DND-41 (cell line): ENCODE data around the gene CYBA.

Source experiments
- ATAC-seq: fragments of 200-7000 bp; cut with Tn5 transposase; 3 replicates; pipeline ENCODE4 v1.9.1; 2021; ENCODE audit warnings: low read depth; ENCODE audit not compliant: insufficient read depth
- DNase-seq: peaks from one replicate; pipeline ENCODE4 v3.0.0-alpha.2; 2020
- H2AFZ ChIP-seq: 2 replicates; pipeline ENCODE4 v1.6.0; 2012; ENCODE audit warnings: low read depth, low read length
- H3K27ac ChIP-seq: 2 replicates; pipeline ENCODE4 v1.5.1; 2012; ENCODE audit warnings: low read length, inconsistent platforms
- H3K27me3 ChIP-seq: fragments of 200-600 bp; sonication (generic); 2 replicates; pipeline ENCODE4 v1.6.0; 2012; ENCODE audit warnings: low read length, mild to moderate bottlenecking, inconsistent platforms; ENCODE audit not compliant: insufficient read depth, poor library complexity
- H3K36me3 ChIP-seq: 2 replicates; pipeline ENCODE4 v1.5.1; 2012; ENCODE audit warnings: low read length, inconsistent platforms; ENCODE audit not compliant: insufficient read depth
- H3K4me1 ChIP-seq: 2 replicates; pipeline ENCODE4 v1.5.1; 2012; ENCODE audit warnings: mild to moderate bottlenecking, low read length; ENCODE audit not compliant: insufficient read depth
- H3K4me2 ChIP-seq: 2 replicates; pipeline ENCODE4 v1.6.0; 2012; ENCODE audit warnings: mild to moderate bottlenecking, moderate library complexity, low read length, inconsistent platforms; ENCODE audit not compliant: insufficient read depth
- H3K4me3 ChIP-seq, 2 experiments: fragments of 200-600 bp in 1 of 2; shearing (Covaris generic) in 1 of 2; 2 replicates each; pipeline ENCODE4 v1.5.1; 2012 to 2016; ENCODE audit warnings: inconsistent platforms in 2 of 2, low read length in 2 of 2, mild to moderate bottlenecking in 2 of 2, low read depth in 1 of 2, moderate library complexity in 1 of 2
- H3K79me2 ChIP-seq: 2 replicates; pipeline ENCODE4 v1.6.0; 2012; ENCODE audit warnings: low read length, inconsistent platforms; ENCODE audit not compliant: insufficient read depth
- H3K9ac ChIP-seq: 2 replicates; pipeline ENCODE4 v1.6.0; 2012; ENCODE audit warnings: low read depth, mild to moderate bottlenecking, inconsistent platforms, low read length, moderate library complexity
- H3K9me3 ChIP-seq: 2 replicates; pipeline ENCODE4 v1.5.1; 2012; ENCODE audit warnings: low read length, moderate library complexity, mild to moderate bottlenecking, inconsistent platforms; ENCODE audit not compliant: insufficient read depth, severe bottlenecking
- H4K20me1 ChIP-seq: 2 replicates; pipeline ENCODE4 v1.6.0; 2012; ENCODE audit warnings: low read length; ENCODE audit not compliant: insufficient read depth
- CTCF ChIP-seq: IDR thresholded peaks from 2 replicates; pipeline ENCODE4 v1.5.1; 2012; ENCODE audit warnings: borderline replicate concordance, low read length, moderate library complexity, mild to moderate bottlenecking; ENCODE audit not compliant: poor library complexity, severe bottlenecking; ENCODE audit errors: extremely low read depth
- EZH2 ChIP-seq: IDR thresholded peaks from 3 replicates; pipeline ENCODE4 v1.6.1; 2012; ENCODE audit warnings: borderline replicate concordance, low read depth, mild to moderate bottlenecking, moderate library complexity, low read length, inconsistent platforms; ENCODE audit not compliant: severe bottlenecking

The CYBA gene

GRCh38 chr16:88659160-88659559, 8.3 kb upstream of the CYBA start:
- Histone ChIP-seq H3K36me3 (peaks cover 54% of the 10 kb centered on the region), H3K4me1 (peaks cover 21% of the 10 kb centered on the region), H2AFZ (no peak overlapping the region), H4K20me1 (peaks cover 45% of the 10 kb centered on the region), H3K4me3 (no peak overlapping the region), H3K27ac (no peak overlapping the region), H3K9me3 (no peaks in the 10 kb centered on the region), H3K4me2 (no peak overlapping the region), H3K79me2 (peaks cover 59% of the 10 kb centered on the region), H3K27me3 (no peaks in the 10 kb centered on the region), H3K9ac (no peak overlapping the region)
- ATAC-seq (no peak), DNase-seq (no peak)
- TF ChIP-seq EZH2 (no peak), CTCF (no peak)

GRCh38 chr16:88658714-88659113, 7.9 kb upstream of the CYBA start:
- H3K4me1 ChIP-seq = peaks cover 17% of the 10 kb centered on the region
- H3K27me3 ChIP-seq = no peaks in the 10 kb centered on the region
- TF ChIP-seq CTCF (no peak), EZH2 (no peak)
- no peak overlapping the region for H3K27ac ChIP-seq
- no peak for DNase-seq
- peaks cover 55% of the 10 kb centered on the region for H3K79me2 ChIP-seq
- H3K4me2 ChIP-seq = no peak overlapping the region
- no peak overlapping the region for H2AFZ ChIP-seq
- no peak for ATAC-seq
- no peak overlapping the region for H3K4me3 ChIP-seq
- peaks cover 45% of the 10 kb centered on the region for H4K20me1 ChIP-seq
- no peak overlapping the region for H3K9ac ChIP-seq
- H3K36me3 ChIP-seq = peaks cover 58% of the 10 kb centered on the region
- H3K9me3 ChIP-seq = no peaks in the 10 kb centered on the region

- Histone ChIP-seq H3K4me1 (peaks cover 15% of the 10 kb centered on the region), H3K9me3 (no peaks in the 10 kb centered on the region), H4K20me1 (peaks cover 45% of the 10 kb centered on the region), H2AFZ (no peak overlapping the region), H3K9ac (no peak overlapping the region), H3K4me3 (no peak overlapping the region), H3K27me3 (no peaks in the 10 kb centered on the region), H3K36me3 (peaks cover 70% of the 10 kb centered on the region), H3K4me2 (no peak overlapping the region), H3K79me2 (peaks cover 48% of the 10 kb centered on the region), H3K27ac (no peak overlapping the region)
- TF ChIP-seq CTCF = no peak
- no peak for TF ChIP-seq EZH2
- ATAC-seq (no peak), DNase-seq (no peak)
These were observed 6.5 kb upstream of the CYBA start for GRCh38 chr16:88657371-88657770.

GRCh38 chr16:88656291-88656980, 5.6 kb upstream of the CYBA start:
- Histone ChIP-seq H3K79me2 (peaks cover 39% of the 10 kb centered on the region), H2AFZ (no peak overlapping the region), H3K4me1 (peaks cover 11% of the 10 kb centered on the region), H3K9ac (no peak overlapping the region), H3K4me3 (no peak overlapping the region), H3K27me3 (no peaks in the 10 kb centered on the region), H3K4me2 (no peak overlapping the region), H3K9me3 (no peaks in the 10 kb centered on the region), H3K27ac (no peak overlapping the region), H4K20me1 (peaks cover 46% of the 10 kb centered on the region), H3K36me3 (peaks cover 79% of the 10 kb centered on the region)
- ATAC-seq = no peak
- TF ChIP-seq EZH2 (no peak), CTCF (no peak)
- DNase-seq = no peak
